Hepatic stellate cell (primary cell): ENCODE data around the gene CHCHD3.
"Not testable (repeated sequence)": the region's sequence is repeated elsewhere in the genome, so short reads cannot be mapped to it uniquely, and the experiment has no call there.

ENCODE experiments used
- DNase-seq: peaks from one replicate; pipeline ENCODE4 v3.0.0; 2011; ENCODE audit warnings: low spot score

The CHCHD3 gene

DNA sequence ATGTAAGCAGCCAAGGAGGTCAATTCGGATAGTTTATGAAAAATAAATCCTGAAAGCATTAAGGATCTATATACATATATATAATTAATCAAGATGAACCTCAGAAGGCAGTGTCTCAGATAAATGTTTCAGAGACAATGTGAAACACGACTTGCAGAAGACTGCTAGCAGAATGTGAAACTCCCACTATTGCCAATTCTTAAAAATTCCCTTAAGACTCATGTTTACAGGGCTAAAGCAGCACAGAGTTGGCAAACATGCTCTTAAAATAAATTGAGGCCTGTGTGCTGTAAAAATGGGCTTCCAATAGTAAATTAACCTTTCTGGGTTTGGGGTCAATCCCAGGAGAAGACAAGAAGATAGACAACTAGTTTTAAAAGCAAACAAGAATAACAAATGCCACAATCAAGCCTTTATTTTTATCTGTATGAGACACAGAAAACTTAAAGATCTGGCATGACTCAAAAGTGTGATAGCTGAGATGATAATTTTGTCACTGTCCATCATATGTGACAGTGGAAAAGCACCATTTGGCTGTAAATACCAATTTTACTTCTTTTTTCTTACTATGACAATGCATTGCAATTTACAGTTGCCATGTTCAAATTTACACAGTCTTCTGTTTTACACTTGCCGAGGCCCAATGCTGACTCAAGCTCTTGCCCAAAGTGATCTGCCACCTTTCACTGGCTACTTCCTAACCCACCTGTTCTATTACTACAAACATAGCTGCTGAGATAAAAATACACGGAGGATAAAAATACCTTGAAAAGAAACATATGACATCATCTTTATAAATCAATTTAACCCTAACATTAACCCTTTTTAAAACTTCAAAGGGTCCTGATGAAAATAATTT, 78.6 kb downstream of the CHCHD3 start:
- no peak for DNase-seq

DNA sequence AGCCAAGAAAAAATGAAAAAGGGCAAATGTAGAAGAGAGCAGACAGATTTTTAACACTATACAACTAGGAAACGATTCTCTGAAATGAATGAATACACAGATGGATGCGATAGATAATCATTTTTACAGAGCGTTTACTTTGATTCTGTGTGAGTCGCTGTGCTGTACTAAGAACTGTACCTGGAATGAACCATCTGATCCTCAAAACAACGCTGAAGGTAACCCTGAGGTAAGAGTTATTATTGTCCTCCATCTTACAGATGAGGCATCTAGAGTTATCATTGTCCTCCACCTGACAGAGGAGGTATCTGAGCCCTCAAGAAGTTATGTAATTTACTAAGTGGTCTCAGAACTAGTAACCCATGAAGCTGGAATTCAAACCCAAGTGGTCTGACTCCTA, 80.2 kb downstream of the CHCHD3 start:
- no peak for DNase-seq

DNA sequence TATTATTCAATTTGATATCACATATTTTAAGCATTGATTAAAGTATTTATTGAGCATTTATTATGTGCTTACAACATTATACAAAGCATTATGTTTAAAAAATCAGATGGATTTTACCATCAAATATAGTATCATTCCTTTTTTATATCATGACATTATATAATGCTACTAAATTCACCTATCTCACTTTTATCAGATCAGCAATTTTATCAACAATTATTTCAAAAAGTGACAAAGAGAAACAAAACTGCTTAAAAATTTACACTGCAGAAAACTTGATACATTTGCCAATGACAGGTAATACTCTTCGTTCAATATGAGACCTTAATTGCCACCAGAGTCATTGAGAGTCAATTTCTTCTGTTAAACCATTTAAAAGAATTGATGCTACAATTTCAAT, 82.0 kb downstream of the CHCHD3 start:
- DNase-seq: no peak

DNA sequence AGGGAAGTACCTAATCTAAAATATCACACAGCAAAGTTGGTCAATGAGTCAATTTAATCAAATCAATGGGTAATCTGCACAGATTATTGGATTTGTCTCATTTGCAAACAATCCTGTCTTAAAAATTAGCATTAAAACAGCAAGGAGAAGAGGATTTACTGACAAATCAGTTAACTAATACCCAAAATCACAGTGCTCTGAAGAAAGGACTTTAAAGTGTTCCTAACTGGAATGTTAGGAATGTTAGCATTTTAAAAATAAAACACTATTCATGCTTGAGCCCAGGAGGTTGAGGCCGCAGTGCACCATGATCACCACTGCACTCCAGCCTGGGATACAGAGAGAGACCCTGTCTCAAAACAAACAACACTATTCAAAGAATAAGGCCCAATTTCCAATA, 83.1 kb downstream of the CHCHD3 start:
- DNase-seq: no peak

DNA sequence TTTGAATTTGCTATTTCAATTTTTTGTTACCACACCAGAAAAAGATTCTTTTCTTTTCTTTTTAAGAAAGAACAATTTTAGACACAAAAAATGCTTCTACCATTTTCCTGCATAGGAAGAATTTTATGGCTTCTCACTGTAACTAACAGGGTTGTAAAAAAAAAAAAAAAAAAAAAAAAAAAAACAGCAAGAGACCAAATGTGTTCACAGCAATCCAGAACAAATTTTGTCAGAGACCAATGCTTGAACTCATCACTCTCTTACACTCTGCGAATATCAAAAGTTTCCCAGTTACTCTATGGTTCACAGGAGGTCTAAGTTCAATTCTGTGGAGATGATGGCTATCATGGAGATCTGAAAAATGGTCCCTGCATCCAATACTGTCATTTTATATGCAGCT, 84.4 kb downstream of the CHCHD3 start:
- no peak for DNase-seq

DNA sequence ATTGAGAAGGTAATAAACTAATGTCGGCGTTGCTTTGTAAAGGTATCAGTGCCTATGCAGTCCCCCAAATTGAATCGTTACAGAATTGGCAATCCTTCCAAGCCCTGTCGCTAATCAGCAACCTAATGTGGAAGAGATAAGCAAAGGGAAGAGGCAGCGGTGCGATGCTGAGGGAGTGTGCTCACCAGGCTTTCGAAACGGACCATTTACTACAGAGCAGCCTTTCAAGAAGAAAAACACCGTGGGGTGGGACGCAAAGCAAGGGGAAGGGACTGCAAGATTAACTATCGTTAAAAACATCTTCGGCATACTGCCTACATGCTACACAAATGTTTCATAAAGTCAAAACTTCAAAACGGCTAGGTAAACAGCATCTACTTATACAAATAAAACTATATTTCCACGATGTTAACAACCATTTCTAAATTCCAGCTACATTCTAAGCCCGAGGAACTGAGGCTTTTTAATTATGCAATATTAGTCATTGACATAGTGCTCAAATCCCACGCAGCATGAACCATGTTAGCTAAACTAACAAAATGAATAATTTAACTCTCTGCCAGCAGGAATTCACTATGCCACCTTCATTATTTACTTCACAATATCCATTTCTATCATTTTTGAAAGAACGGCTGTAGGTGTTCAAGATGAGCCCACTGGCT, 85.2 kb downstream of the CHCHD3 start:
- no peak for DNase-seq

DNA sequence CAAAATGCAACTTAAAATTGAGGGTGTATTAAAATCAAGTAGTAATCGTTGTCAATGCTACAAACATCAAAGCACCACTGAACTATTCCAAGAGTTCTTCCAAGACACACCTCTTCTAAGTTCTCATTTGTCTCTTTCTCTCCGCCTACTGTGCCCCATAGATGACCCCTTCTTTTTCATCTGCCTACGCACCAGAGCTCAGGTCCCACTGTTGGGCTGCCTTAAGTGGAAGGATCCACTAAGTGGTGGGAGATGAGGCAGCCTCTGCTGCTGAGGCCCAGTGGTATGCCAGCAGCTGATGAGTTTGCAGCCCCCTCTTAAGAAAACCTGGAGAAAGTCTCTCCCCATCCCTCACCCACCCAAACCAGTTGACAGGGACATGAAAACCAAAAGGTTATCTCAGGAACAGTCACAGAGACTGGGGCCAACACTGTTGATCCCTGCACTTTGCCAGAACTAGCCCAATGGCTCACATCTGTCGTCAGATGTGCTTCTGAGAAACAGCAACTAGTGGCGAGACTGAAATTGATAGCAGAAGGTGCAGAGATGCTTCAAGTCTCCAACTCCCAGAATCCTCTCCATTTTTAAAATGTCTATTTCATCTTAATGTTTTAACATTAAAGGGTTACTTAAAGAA, 88.4 kb downstream of the CHCHD3 start:
- no peak for DNase-seq

DNA sequence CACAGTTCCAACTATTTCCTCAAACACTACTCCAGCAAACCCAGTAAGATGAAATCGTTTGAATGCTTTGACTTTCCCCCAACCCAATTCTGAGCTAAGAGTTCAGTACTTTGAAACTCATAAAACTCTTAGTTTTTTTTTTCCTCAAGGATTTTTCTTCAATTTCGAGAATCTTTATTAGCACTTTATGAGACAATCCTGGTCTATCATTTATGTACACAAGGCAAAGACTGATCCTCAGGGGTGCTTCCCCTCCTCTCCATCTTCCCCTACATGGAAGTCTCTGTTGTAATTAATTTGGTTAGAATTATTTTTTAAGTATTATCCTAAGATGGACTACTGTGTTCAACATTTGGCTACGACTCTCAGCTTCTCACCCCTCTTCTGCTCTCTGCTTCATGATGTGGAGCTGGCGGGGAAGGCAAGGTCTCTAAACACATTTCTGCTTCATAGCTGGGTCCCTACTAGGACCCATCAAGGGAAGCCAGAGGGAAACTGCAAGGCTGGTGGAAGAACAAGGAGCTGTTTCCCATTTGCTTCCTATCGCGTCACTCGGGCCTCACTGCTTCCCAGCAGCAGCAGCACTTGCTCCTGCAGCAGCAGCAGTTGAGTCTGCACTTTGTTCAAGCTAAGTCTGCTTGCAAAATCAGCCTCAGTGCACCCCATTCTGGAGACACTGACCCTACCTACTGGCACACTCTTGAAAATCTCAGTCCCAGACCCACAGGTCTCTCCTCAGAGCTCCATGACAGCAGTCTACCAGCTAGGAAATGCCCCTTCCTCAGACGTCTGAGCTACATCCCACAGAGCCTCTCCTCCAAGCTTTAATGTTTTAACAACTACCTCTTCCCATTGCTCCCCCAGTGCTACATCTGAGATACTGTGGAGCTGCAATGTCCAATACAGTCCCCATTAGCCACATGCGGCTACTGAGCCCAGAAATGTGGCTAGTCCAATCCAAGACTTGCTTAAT, 90.0 kb downstream of the CHCHD3 start:
- no peak for DNase-seq

DNA sequence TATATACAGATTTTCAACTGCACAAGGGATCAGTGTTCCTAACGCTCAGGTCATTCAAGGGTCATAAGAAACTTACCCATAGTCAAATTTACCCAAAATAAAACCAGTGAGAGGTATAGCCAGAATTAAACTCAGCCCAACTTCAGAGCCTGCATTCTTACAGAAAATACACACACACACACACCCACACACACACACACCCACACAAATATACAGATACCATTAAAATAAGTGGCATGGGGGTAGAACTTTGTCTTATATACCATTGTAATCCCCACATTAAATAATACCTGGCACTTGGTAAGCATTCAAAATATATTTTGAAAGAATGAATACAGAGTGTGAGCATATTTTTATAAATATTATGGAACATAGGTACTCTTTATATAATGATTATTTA, 93.8 kb downstream of the CHCHD3 start:
- DNase-seq: no peak

DNA sequence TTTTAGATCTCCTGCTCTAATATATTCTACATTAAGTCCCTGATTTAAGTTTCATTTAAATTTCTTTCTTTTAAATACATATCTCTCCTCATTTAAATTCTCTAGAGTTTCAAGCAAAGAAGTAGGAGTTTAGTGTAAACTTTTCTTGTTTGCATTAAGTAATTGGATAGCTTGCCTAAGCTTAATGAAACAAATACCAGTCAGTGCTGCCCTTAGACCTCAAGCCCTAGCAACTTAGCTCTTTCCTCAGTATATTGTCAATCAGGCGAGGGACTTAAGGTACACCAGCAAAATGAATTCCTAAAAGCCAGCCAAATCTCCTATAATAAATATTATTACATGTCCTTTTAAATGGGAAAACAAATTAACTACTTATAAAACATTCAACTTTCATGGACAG, 101.5 kb downstream of the CHCHD3 start:
- no peak for DNase-seq

DNA sequence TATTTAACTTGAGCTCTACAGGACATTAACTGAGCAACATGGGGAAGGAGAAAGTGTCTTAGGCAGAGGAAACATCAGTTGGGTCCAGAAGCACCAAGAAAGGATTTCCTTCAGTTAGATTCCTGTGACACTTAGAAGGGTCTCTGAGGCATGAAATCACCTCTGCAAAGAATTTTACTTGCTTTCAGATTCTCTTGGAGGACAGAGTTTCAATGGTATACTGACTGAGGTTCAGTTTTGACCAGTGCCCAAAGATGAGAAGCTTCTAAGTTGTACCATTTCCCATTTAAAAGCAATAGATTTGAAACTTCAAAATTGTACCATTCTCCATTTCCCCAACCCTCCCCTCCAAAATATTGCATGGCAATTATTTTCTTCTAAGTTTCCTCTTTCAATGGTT, 102.4 kb downstream of the CHCHD3 start:
- DNase-seq: no peak

DNA sequence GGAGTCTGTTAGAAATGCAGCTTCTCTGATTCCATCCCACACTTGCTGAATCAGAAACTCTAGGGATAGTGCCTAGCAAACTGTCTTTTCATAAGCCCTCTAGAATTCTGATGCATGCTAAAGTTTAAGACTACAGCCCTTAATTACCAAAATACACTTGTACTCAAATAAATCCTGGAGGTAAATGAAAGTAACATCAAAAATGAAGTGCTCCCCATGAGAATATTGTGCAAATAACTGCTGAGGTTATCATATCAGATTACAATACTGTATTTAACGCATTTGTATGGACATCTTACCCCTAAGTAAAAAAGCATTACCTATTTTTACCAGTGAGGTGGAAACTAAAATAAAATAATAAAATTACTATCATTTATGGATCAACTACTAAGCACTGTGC, 104.7 kb downstream of the CHCHD3 start:
- DNase-seq: no peak

DNA sequence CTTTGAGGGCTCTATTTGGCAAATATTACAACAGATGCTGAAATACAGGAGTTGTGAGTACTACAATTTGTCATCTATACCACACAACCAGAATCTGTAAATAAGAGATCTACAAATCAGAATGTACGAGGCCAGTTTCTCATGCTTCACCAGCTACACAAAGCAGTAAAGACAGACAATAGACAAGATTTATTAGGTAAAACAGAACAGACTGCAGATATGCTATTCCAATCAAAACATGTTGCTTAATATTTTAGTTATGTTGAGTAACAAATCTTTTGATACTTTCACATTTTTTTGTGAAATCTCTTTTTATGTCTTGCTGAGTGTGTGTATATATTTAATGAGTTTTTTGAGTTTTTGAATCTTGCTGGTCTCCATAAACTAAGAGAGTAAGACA, 109.1 kb downstream of the CHCHD3 start:
- no peak for DNase-seq

DNA sequence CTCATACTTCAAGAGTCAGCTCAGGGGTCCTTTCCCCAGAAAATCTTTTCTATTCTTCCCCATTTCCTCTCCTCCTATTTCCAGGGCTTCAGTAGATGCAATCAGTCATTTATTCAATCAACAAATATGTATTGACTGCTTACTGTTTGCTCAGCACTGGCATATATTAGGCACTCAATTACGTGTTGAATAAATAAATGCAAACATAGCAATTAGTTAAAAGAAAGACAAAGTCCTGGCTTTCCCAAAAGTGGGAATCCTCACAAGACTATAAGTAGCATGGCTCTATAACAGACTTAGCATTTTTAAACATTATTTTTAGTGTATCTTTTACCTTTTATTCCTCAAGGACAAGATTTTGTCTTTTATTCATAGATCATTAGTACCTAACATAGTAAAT, 111.6 kb downstream of the CHCHD3 start:
- DNase-seq: no peak

DNA sequence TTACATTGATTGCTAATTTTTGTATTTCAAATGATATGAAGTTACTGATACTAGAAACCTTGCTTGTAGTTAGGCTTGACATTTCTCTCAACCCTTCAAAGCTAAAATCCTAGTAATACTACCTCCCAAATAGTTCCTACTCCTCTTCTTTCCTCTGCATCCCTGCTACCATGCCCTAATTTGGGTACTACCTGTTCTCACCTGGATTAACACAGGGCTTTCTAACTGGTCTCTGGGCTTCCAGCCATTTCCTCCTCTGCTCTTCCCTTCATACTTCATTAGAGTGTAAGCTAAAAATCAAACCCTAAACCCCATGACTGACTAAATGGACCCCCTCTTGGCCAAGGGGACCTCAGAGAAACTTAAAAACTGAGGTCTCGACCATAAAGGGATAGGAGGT, 112.4 kb downstream of the CHCHD3 start:
- DNase-seq: no peak

DNA sequence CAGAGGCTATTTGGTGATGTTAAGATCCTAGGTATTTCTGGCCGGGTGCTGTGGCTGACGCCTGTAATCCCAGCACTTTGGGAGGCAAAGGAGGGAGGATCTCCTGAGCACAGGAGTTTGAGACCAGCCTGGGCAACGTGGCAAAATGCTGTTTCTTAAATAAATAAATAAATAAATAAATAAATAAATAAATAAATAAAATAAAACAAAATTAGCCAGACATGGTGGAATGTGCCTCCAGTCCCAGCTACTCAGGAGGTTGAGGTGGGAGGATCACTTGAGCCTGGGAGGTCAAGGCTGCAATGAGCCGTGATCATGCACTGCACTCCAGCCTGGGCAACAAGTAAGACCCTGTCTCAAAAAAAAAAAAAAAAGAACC, 114.4 kb downstream of the CHCHD3 start:
- not testable (repeated sequence) for DNase-seq

DNA sequence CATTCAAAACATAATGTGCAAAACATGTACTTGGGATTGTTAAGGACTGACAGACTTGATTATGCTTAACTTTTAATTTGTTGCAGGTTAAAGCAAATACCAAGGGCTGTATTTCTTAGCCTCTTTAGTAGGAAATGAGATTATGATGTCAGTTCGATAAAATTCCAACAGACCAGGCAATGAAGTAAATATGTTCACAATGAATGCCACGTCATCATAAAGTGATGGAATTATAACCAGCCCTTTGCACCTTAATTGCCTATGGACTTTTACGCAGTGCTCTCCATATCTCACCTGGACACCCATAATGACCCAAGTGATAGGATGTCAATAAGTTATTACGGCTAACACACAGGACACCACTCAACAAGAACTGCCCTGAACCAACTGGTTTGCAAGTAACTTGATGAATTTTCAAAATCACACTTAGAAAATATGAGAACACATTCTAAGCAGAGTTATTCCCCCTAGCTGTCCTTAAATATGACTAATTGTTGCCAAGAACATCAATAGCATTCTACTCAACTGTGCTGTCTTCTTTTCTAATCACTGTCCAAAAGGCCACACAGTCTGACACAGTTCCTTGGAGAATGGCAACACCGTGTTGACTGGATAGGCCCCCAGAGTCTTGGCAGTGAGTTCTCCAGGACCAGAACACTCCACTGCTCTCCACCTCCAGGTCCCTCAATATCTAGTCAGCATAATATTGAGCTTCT, 115.0 kb downstream of the CHCHD3 start:
- DNase-seq: no peak

DNA sequence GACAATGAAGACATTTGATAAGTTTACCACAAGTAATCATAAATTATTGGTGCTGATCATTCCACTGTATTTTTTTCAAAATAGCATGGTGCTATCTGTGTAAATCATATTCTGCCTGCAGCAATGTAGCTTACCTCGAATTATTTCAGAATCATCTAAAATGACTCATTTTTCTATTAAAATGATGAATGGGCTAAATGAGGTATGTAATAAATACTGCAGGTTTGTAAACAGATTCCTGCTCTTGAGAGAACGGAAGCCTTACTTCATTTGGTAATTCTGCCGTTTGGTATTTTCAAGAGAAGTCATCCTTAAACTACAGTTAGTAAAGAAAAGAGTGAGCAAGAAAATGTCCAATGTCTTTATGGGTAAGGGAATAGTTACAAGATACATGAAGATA, 115.9 kb downstream of the CHCHD3 start:
- no peak for DNase-seq

DNA sequence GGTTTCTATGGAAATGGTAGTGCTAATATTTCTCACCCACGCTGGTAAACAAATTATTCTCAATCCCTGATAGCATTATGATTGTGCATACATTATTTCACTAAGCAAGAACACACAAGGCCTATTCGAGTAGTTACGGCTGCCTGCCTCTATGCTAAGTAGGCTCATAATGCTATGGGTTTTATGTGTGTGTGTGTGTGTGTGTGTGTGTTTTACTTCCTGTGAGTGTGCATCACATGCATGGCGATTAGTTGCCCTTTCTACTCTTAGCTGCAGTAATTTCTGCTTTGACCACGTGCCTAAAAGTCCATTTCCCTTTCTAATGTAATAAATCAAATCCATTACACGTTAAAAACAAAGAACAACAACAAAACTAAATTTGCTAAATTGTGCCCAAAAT, 117.0 kb downstream of the CHCHD3 start:
- DNase-seq: no peak

DNA sequence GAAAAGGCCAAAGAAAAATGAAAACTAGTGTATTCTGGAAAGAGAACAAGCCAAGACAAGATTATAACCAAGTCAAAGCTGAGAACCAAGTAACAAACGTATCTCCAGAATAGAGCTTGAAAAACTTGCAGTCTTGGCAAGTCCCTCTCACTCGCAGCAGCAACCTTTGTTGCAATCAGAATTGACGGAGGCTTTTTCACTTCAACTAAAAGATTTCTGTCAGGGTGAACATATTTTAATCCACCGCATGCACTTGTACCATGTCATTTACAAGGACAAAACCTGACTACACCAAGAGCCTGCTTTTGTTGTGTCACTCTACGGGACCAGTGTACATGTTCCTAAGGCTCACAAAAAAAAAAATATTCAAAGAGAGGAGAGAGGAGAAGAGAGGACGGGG, 122.0 kb downstream of the CHCHD3 start:
- DNase-seq: no peak

DNA sequence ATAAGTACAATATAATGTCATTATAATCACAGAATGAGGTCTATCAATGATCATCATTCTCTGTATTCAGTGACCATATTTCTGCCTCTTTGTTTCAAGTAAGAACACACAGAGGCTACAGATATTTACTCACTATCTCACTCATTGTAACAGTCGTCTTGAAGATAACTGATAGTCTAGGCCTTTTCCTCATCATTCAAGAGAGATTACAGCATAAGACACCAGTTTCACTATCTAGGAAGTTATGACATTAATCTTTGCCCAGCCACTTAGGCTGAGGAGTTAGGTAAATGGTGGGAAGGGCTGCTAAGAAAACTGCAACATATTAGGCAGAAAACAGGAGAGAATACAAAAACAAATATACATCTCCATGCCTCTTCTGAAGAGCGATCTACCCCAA, 125.3 kb downstream of the CHCHD3 start:
- no peak for DNase-seq

DNA sequence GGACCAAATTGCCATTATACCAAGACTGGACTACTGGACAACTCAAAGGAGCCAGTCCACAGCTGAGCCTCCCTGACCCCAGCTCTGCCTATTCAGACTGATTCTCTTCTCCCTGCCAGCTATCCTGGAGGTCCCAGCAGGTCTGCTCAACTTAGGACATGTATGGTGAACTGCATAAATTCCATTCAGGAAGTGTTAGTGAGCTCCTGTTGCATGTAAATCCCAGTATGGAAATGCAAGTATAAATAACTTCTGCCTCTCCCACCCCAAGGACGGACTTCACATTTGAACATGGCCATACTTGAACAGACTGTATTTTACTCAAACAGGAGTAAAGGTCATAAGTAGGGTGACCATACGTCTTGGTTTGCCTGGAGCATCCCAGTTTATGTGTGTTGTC, 128.4 kb downstream of the CHCHD3 start:
- no peak for DNase-seq
